Measurements from ENCODE around the gene PLXNA3.
A peak's percentile ranks its signal among the peaks of the same experiment; 100 is the strongest.

PLXNA3 gene

DNA sequence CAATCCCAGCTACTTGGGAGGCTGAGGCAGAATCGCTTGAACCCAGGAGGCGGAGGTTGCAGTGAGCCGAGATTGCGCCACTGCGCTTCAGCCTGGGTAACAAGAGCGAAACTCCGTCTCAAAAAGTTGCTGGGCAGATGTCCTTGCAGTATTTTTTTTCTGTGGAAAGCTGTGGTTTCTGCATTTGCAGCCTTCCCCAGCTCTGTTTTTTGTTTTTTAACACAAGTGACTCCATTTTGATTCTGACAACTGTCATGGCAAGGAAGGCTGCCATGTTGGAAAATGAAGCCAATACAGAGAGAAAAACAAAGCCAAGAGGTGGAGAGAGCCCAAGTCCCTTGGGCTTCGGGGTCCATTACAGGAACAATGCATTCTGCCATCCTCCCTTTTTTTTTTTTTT lies 44.0 kb downstream of the PLXNA3 start:
- DNase-seq (ENCODE audit: low spot score): no peak

DNA sequence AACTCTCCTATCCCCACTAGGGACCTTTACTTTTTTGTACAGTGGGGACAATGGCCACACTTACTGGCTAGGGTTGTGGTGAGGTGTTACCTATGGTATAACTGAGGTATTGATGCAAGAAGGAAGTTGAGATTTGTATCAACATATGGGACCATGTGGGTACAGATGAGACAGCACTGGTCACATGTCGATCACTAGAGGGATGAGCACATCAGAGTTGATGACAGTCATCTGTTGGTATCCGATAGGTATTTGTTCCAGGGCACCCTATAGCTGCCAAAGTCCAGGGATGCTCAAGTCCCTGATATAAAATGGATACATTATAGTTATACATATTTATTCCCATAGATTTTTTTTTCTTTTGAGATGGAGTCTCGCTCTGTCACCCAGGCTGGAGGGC lies 44.9 kb downstream of the PLXNA3 start:
- DNase-seq (ENCODE audit: low spot score): no peak

- no peak for DNase-seq (ENCODE audit: low spot score)
Observed at GRCh38 chrX:154505734-154506133, 47.7 kb downstream of the PLXNA3 start.

- no peak for DNase-seq (ENCODE audit: low spot score)
Observed at GRCh38 chrX:154506483-154507332, 48.6 kb downstream of the PLXNA3 start.

GRCh38 chrX:154507673-154508383 lies 49.7 kb downstream of the PLXNA3 start:
- no peak for DNase-seq (ENCODE audit: low spot score)

GRCh38 chrX:154508384-154508745 lies 50.3 kb downstream of the PLXNA3 start:
- DNase-seq (ENCODE audit: low spot score): no peak

DNA sequence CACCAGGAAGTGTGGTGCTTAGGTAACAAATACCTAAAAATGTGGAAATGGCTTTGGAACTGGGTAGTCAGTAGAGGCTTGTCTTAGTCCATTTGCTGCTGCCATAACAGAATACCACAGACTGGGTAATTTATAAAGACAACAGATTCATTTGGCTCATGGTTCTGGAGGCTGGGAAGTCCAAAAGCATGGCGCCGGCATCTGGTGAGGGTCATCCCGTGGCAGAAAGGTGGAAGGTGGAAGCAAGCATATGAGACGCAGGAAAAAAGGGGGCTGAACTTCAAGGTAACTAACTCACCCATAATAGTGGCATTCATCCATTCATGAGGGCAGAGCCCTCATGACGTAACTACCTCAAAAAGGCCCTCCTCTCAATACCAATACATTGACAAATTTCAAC lies 51.4 kb downstream of the PLXNA3 start:
- DNase-seq (ENCODE audit: low spot score): no peak

DNA sequence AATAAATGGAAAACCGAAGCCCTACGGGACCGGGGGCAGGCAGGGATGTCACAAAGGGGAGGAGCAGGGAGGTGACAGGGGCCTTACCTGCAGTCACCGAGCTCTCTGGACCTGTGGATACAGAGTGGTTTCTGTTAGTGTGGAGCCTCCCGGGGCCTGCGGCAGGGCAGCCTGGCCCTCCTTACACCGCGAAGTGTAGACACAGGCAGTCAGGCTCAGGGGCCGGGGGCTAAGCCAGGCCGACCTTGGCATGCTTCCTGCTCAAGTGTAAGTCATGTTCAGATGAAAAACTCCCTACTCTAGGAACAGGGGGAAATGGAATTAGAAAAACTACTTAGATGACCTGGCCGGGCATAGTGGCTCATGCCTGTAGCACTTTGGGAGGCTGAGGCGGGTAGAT lies 53.7 kb downstream of the PLXNA3 start:
- DNase-seq (ENCODE audit: low spot score): no peak

GRCh38 chrX:154512879-154513553 lies 54.9 kb downstream of the PLXNA3 start:
- DNase-seq (ENCODE audit: low spot score): no peak

GRCh38 chrX:154513716-154514115 lies 55.6 kb downstream of the PLXNA3 start:
- no peak for DNase-seq (ENCODE audit: low spot score)

DNA sequence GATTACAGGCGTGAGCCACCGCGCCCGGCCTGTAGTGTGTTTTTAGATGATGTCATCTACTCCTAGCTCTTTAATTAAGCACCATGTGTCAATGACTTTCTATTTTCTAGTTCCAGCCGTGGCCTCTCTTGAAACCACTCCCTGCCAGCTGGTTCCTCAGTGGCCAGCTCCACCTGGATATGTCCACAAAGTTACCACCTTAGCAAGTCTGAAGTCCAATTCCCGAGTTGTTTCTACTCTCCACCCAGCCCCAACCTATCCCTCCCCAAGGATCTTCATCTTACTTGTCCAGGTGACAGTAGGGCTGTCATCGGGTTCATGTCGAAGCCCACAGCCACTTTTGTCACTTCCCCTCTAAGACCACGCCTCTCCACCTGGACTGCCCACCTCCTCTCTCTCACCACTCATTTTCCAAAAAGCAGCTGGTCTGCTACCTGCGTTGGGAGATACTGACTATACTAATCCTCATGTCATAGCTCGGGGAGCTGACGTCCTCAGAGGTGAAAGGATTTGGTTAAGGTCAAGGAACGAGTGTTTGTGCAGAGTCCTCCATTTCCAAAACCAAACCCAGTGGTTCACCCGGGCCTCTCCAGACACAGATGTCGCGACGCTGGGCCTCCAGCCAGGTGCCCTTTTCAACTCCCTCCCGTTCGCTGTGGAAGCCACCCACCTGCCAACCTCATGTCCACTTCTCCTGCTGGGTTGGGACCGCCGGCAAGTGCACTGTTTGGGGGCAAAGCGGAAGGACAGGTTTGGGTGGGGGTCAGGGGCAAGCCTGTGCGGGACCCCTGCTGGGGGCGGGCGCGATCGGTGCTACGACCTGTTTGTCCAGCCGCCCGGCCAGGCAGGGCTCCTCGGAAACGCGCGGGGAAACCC lies 57.2 kb downstream of the PLXNA3 start:
- no peak for DNase-seq (ENCODE audit: low spot score)

GRCh38 chrX:154515966-154516655 lies 58.0 kb downstream of the PLXNA3 start, which contains the start of gene FAM3A:
FAM3A (minus strand) TSS chrX:154516232; CDS start chrX:154515772, 460 bp downstream.
- DNase-seq (ENCODE audit: low spot score): peak; percentile 82

GRCh38 chrX:154516656-154517100 lies 58.6 kb downstream of the PLXNA3 start:
- peak; percentile 84 for DNase-seq (ENCODE audit: low spot score)

DNA sequence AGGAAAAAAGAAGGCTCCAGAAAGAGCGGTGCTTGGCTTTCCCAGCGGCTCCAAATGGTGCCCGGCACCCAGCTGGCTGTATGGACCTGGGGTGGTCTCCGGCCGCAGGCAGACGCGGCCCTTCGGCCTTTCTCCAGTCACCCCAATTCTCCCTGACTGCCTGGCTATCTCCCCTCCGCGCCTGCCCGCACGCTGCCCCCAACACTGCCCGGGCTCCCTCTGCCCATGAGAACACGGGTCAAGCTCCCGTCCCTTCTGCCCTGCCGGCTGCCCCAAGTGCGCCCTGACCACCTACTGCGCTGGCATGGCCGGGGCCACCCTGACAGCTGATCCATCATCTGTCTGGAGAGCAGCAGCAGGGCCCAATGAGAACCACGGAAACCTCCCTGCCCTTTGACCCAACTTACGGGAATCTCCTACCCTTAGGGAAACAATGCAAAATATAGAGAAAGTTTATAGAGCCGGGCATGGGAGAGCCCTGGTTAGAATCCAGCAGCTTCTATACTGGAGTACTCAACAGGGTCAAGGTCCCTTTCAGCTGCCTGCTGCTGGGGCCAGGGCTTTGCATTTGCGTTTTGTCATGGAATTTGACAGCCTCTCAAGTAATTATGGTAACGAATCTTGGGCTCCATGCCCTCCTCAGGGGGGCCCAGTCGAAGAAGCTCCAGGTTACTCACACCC lies 59.2 kb downstream of the PLXNA3 start:
- no peak for DNase-seq (ENCODE audit: low spot score)

GRCh38 chrX:154519389-154519788 lies 61.3 kb downstream of the PLXNA3 start:
- DNase-seq (ENCODE audit: low spot score): no peak

- DNase-seq (ENCODE audit: low spot score): no peak
Observed at GRCh38 chrX:154525606-154526490, 67.8 kb downstream of the PLXNA3 start.

DNA sequence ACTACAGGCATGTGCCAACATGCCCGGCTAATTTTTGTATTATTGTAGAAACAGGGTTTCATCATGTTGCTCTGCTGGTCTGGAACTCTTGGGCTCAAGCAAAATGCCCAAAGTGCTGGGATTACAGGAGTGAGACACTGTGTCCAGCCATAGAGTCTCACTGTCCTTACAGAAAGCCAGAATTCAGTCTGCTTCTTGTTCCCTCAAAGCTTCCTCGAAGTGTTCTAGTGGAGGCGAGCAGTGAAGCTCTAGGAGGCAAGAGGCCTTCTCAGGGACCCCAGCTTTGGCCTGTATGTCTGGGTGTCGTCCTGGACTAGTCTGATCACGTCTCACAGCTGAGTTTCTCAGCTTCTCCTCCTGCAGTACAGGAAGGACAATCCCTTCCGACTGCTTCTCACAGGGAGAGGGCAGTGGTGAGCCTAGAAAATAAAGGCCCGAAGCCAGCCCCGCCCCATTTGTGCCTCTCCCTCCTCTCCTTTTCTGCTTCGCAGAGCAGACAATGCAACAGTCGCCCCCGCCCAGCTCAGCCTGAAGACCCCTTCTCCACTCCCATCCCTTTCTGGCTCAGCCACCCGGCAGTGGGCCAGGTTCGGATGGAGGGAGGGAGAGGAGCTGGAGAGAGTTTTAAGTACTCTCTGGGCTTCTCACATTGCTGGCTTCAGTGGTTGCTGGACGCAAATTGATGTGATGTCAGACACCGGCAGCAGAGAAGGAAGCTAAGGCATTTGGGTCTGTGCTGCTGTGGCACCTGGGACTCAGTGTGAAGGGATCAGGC lies 69.0 kb downstream of the PLXNA3 start:
- peak; percentile 84 for DNase-seq (ENCODE audit: low spot score)
